ENCODE measurements around the gene TNFAIP8. TPM values are rescaled to one million over a fixed set of nuclear protein-coding genes. Genes with fewer than 3 reads are reported as not detected.
"Not testable (repeated sequence)": the region's sequence is repeated elsewhere in the genome, so short reads cannot be mapped to it uniquely, and the experiment has no call there.

The TNFAIP8 gene
- total and polyA plus RNA-seq, 2 donors (not counting 1 experiment from before 2014, with no cell fraction given), result 36.7 to 37.7 TPM

GRCh38 chr5:119427060-119427459 lies 71.2 kb downstream of the TNFAIP8 start:
- Histone ChIP-seq H3K4me2 (ENCODE audit: extremely low read depth, insufficient read depth, low read length) (no peak overlapping the region), H3K4me3 (replicated peaks in 1 of 4; ENCODE audit: control extremely low read depth in 1 of 4, insufficient read depth in 1 of 4, low read depth in 3 of 4, low read length in 4 of 4) (no peak overlapping the region), H3K36me3 (ENCODE audit: control insufficient read depth, insufficient read depth, low read length) (no peaks in the 10 kb centered on the region), H3K9me3 (ENCODE audit: control insufficient read depth, insufficient read depth, low read depth, low read length) (no peaks in the 10 kb centered on the region), H2AFZ (ENCODE audit: low read length) (no peak overlapping the region), H3K27ac (ENCODE audit: insufficient read depth, low read length) (no peak overlapping the region), H3K9ac (ENCODE audit: insufficient read depth, low read length) (no peak overlapping the region), H3K27me3 (ENCODE audit: control insufficient read depth, insufficient read depth, low read length) (peaks cover 5% of the 10 kb centered on the region), H3K4me1 (ENCODE audit: control insufficient read depth, extremely low read depth, insufficient read depth, low read length) (no peaks in the 10 kb centered on the region), H3K79me2 (ENCODE audit: control insufficient read depth, insufficient read depth, low read length) (no peaks in the 10 kb centered on the region), H4K20me1 (ENCODE audit: control insufficient read depth, extremely low read depth, insufficient read depth, low read length) (no peaks in the 10 kb centered on the region)
- no peak for DNase-seq (ENCODE audit: low read depth in 2 of 2)
- no peak for TF ChIP-seq EZH2 (IDR thresholded peaks at IDR 0.05; ENCODE audit: low read length, missing control alignments)

- not testable (repeated sequence) for H3K27me3 ChIP-seq (ENCODE audit: control insufficient read depth, insufficient read depth, low read length)
Measured at GRCh38 chr5:119427596-119427995, 71.8 kb downstream of the TNFAIP8 start.

GRCh38 chr5:119428166-119428565 lies 72.3 kb downstream of the TNFAIP8 start:
- not testable (repeated sequence) for H4K20me1 ChIP-seq (ENCODE audit: control insufficient read depth, extremely low read depth, insufficient read depth, low read length); DNase-seq (ENCODE audit: low read depth in 2 of 2); H3K4me2 ChIP-seq (ENCODE audit: extremely low read depth, insufficient read depth, low read length); H3K9ac ChIP-seq (ENCODE audit: insufficient read depth, low read length); H3K36me3 ChIP-seq (ENCODE audit: control insufficient read depth, insufficient read depth, low read length); H3K4me1 ChIP-seq (ENCODE audit: control insufficient read depth, extremely low read depth, insufficient read depth, low read length); H2AFZ ChIP-seq (ENCODE audit: low read length); H3K9me3 ChIP-seq (ENCODE audit: control insufficient read depth, insufficient read depth, low read depth, low read length); H3K79me2 ChIP-seq (ENCODE audit: control insufficient read depth, insufficient read depth, low read length); H3K27ac ChIP-seq (ENCODE audit: insufficient read depth, low read length); H3K27me3 ChIP-seq (ENCODE audit: control insufficient read depth, insufficient read depth, low read length); H3K4me3 ChIP-seq (replicated peaks in 1 of 4; ENCODE audit: control extremely low read depth in 1 of 4, insufficient read depth in 1 of 4, low read depth in 3 of 4, low read length in 4 of 4)

More at GRCh38 chr5:119427596-119427995, 71.8 kb downstream of the TNFAIP8 start:
- not testable (repeated sequence) for H3K36me3 ChIP-seq (ENCODE audit: control insufficient read depth, insufficient read depth, low read length); H3K9me3 ChIP-seq (ENCODE audit: control insufficient read depth, insufficient read depth, low read depth, low read length); H3K4me3 ChIP-seq (replicated peaks in 1 of 4; ENCODE audit: control extremely low read depth in 1 of 4, insufficient read depth in 1 of 4, low read depth in 3 of 4, low read length in 4 of 4); H3K79me2 ChIP-seq (ENCODE audit: control insufficient read depth, insufficient read depth, low read length); H3K27ac ChIP-seq (ENCODE audit: insufficient read depth, low read length); H3K9ac ChIP-seq (ENCODE audit: insufficient read depth, low read length); H3K4me1 ChIP-seq (ENCODE audit: control insufficient read depth, extremely low read depth, insufficient read depth, low read length); H4K20me1 ChIP-seq (ENCODE audit: control insufficient read depth, extremely low read depth, insufficient read depth, low read length); H2AFZ ChIP-seq (ENCODE audit: low read length); DNase-seq (ENCODE audit: low read depth in 2 of 2); H3K4me2 ChIP-seq (ENCODE audit: extremely low read depth, insufficient read depth, low read length)

- not testable (repeated sequence) for DNase-seq (ENCODE audit: low read depth in 2 of 2)
Measured at GRCh38 chr5:119428574-119428973, 72.8 kb downstream of the TNFAIP8 start.

GRCh38 chr5:119432674-119433237 lies 76.9 kb downstream of the TNFAIP8 start:
- H3K36me3 ChIP-seq (ENCODE audit: control insufficient read depth, insufficient read depth, low read length); H3K4me2 ChIP-seq (ENCODE audit: extremely low read depth, insufficient read depth, low read length); H4K20me1 ChIP-seq (ENCODE audit: control insufficient read depth, extremely low read depth, insufficient read depth, low read length); H3K9ac ChIP-seq (ENCODE audit: insufficient read depth, low read length); DNase-seq (ENCODE audit: low read depth in 2 of 2); H3K4me3 ChIP-seq (replicated peaks in 1 of 4; ENCODE audit: control extremely low read depth in 1 of 4, insufficient read depth in 1 of 4, low read depth in 3 of 4, low read length in 4 of 4); H3K4me1 ChIP-seq (ENCODE audit: control insufficient read depth, extremely low read depth, insufficient read depth, low read length); H2AFZ ChIP-seq (ENCODE audit: low read length); H3K79me2 ChIP-seq (ENCODE audit: control insufficient read depth, insufficient read depth, low read length); H3K27ac ChIP-seq (ENCODE audit: insufficient read depth, low read length); H3K9me3 ChIP-seq (ENCODE audit: control insufficient read depth, insufficient read depth, low read depth, low read length); H3K27me3 ChIP-seq (ENCODE audit: control insufficient read depth, insufficient read depth, low read length): not testable (repeated sequence)

More at GRCh38 chr5:119428574-119428973, 72.8 kb downstream of the TNFAIP8 start:
- H3K27me3 ChIP-seq (ENCODE audit: control insufficient read depth, insufficient read depth, low read length); H4K20me1 ChIP-seq (ENCODE audit: control insufficient read depth, extremely low read depth, insufficient read depth, low read length); H3K4me2 ChIP-seq (ENCODE audit: extremely low read depth, insufficient read depth, low read length); H3K9ac ChIP-seq (ENCODE audit: insufficient read depth, low read length); H3K4me1 ChIP-seq (ENCODE audit: control insufficient read depth, extremely low read depth, insufficient read depth, low read length); H3K4me3 ChIP-seq (replicated peaks in 1 of 4; ENCODE audit: control extremely low read depth in 1 of 4, insufficient read depth in 1 of 4, low read depth in 3 of 4, low read length in 4 of 4); H3K9me3 ChIP-seq (ENCODE audit: control insufficient read depth, insufficient read depth, low read depth, low read length); H2AFZ ChIP-seq (ENCODE audit: low read length); H3K79me2 ChIP-seq (ENCODE audit: control insufficient read depth, insufficient read depth, low read length); H3K36me3 ChIP-seq (ENCODE audit: control insufficient read depth, insufficient read depth, low read length); H3K27ac ChIP-seq (ENCODE audit: insufficient read depth, low read length): not testable (repeated sequence)
